Measurements from ENCODE around the gene DDX5. TPM values are rescaled to one million over a fixed set of nuclear protein-coding genes. Genes with fewer than 3 reads are reported as not detected.
"Not testable (repeated sequence)": the region's sequence is repeated elsewhere in the genome, so short reads cannot be mapped to it uniquely, and the experiment has no call there.

The DDX5 gene
- total RNA-seq, 1 experiment from 2014 or later: 420 TPM

GRCh38 chr17:64471440-64471839, 34.6 kb downstream of the DDX5 start:
- no peaks in the 10 kb centered on the region for H3K36me3 ChIP-seq
- H3K27me3 ChIP-seq: no peaks in the 10 kb centered on the region
- no peaks in the 10 kb centered on the region for H3K9me3 ChIP-seq
- no peak overlapping the region for H3K4me3 ChIP-seq
- DNase-seq: no peak

GRCh38 chr17:64470625-64471024, 35.5 kb downstream of the DDX5 start:
- H3K4me3 ChIP-seq: no peak overlapping the region
- no peaks in the 10 kb centered on the region for H3K27me3 ChIP-seq
- DNase-seq: no peak
- no peaks in the 10 kb centered on the region for H3K36me3 ChIP-seq
- no peaks in the 10 kb centered on the region for H3K9me3 ChIP-seq

- H3K36me3 ChIP-seq, H3K9me3 ChIP-seq, H3K4me3 ChIP-seq, H3K27me3 ChIP-seq, DNase-seq: not testable (repeated sequence)
Measured at GRCh38 chr17:64466834-64467233, 39.3 kb downstream of the DDX5 start.

- no peak for DNase-seq
- Histone ChIP-seq H3K9me3 (no peaks in the 10 kb centered on the region), H3K36me3 (no peaks in the 10 kb centered on the region), H3K27me3 (no peaks in the 10 kb centered on the region), H3K4me3 (no peak overlapping the region)
Measured at GRCh38 chr17:64466019-64466735, 39.9 kb downstream of the DDX5 start.

GRCh38 chr17:64461788-64462187, 44.3 kb downstream of the DDX5 start:
- DNase-seq: no peak
- Histone ChIP-seq H3K27me3 (no peaks in the 10 kb centered on the region), H3K9me3 (no peaks in the 10 kb centered on the region), H3K36me3 (no peaks in the 10 kb centered on the region), H3K4me3 (no peak overlapping the region)

- H3K4me3 ChIP-seq: no peak overlapping the region
- H3K9me3 ChIP-seq: no peaks in the 10 kb centered on the region
- no peaks in the 10 kb centered on the region for H3K27me3 ChIP-seq
- no peak for DNase-seq
- no peaks in the 10 kb centered on the region for H3K36me3 ChIP-seq
Measured at GRCh38 chr17:64460955-64461354, 45.1 kb downstream of the DDX5 start.

- not testable (repeated sequence) for H3K27me3 ChIP-seq, H3K4me3 ChIP-seq, DNase-seq, H3K9me3 ChIP-seq, H3K36me3 ChIP-seq
Measured at GRCh38 chr17:64459818-64460217, 46.3 kb downstream of the DDX5 start.

GRCh38 chr17:64459284-64459747, 46.8 kb downstream of the DDX5 start:
- DNase-seq: peak; percentile 43
- Histone ChIP-seq H3K9me3 (no peaks in the 10 kb centered on the region), H3K27me3 (no peaks in the 10 kb centered on the region), H3K4me3 (no peak overlapping the region), H3K36me3 (no peaks in the 10 kb centered on the region)

- Histone ChIP-seq H3K9me3 (no peaks in the 10 kb centered on the region), H3K4me3 (no peak overlapping the region), H3K27me3 (no peaks in the 10 kb centered on the region), H3K36me3 (no peaks in the 10 kb centered on the region)
- no peak for DNase-seq
Measured at GRCh38 chr17:64458756-64459155, 47.3 kb downstream of the DDX5 start.

- Histone ChIP-seq H3K9me3 (no peaks in the 10 kb centered on the region), H3K36me3 (no peaks in the 10 kb centered on the region), H3K4me3 (no peak overlapping the region), H3K27me3 (no peaks in the 10 kb centered on the region)
- no peak for DNase-seq
Measured at GRCh38 chr17:64457156-64457555, 48.9 kb downstream of the DDX5 start.

- no peaks in the 10 kb centered on the region for H3K36me3 ChIP-seq
- H3K27me3 ChIP-seq: no peaks in the 10 kb centered on the region
- no peak for DNase-seq
- H3K9me3 ChIP-seq: no peaks in the 10 kb centered on the region
- H3K4me3 ChIP-seq: no peak overlapping the region
Measured at GRCh38 chr17:64455993-64456885, 49.9 kb downstream of the DDX5 start.

GRCh38 chr17:64449545-64449944, 56.5 kb downstream of the DDX5 start:
- Histone ChIP-seq H3K9me3 (no peaks in the 10 kb centered on the region), H3K36me3 (no peaks in the 10 kb centered on the region), H3K27me3 (no peaks in the 10 kb centered on the region), H3K4me3 (peak overlapping the region; percentile 12)
- no peak for DNase-seq

- H3K36me3 ChIP-seq: no peaks in the 10 kb centered on the region
- peak; percentile 52 for DNase-seq
- H3K9me3 ChIP-seq: no peaks in the 10 kb centered on the region
- no peaks in the 10 kb centered on the region for H3K27me3 ChIP-seq
- peak within 1 kb of the TSS; percentile 12 for H3K4me3 ChIP-seq
Measured at GRCh38 chr17:64448665-64449512, 57.2 kb downstream of the DDX5 start, which contains the start of gene MILR1. TSS of gene MILR1 (plus strand) at chr17:64449115. CDS start at chr17:64449169, 54 bp downstream.

All from MG63 (cell line).